HCT116 (cell line): ENCODE data around the gene PLEKHM1. TPM values are rescaled to one million over a fixed set of nuclear protein-coding genes. Genes with fewer than 3 reads are reported as not detected.
"Not testable (repeated sequence)": the region's sequence is repeated elsewhere in the genome, so short reads cannot be mapped to it uniquely, and the experiment has no call there.

Experiments used
- ATAC-seq: fragments of 200-7000 bp; cut with Tn5 transposase; 2 replicates; pipeline ENCODE4 v1.9.1; 2020; ENCODE audit warnings: mild to moderate bottlenecking, moderate library complexity
- BruUV-seq: library from RNA; stranded (reverse); fragments of 400-500 nt; replicated peaks from 2 replicates; lab custom pipeline; 2021; lab: Mats Ljungman, UMichigan
- CTCF ChIA-PET: fragments of 300-600 bp; sonication (Branson Sonifier 250); formaldehyde crosslinking; loops from one replicate; lab custom pipeline; 2021; ENCODE audit warnings: antibody characterized with exemption; lab: Charles Lee
- POLR2A ChIA-PET: fragments of 300-600, 350-600 bp; sonication (Branson Sonifier 250); formaldehyde crosslinking; loops from one replicate; lab custom pipeline; 2021; ENCODE audit warnings: antibody characterized with exemption; lab: Charles Lee
- RAD21 ChIA-PET, 2 experiments: fragments of 300-600 bp; sonication (Branson Sonifier 250); formaldehyde crosslinking; loops; one replicate each; lab custom pipeline; 2023; ENCODE audit warnings: low total read pairs in 2 of 2; ENCODE audit not compliant: uncharacterized antibody in 2 of 2, unreplicated experiment in 2 of 2, low non-redundant PET in 1 of 2; lab: Charles Lee
- DNase-seq: peaks from one replicate; pipeline ENCODE4 v3.0.0-alpha.2; 2010; ENCODE audit warnings: low read depth, low spot score
- H2AFZ ChIP-seq: fragments of 200-600 bp; shearing (Covaris generic), sonication (generic); 2 replicates; pipeline ENCODE4 v1.6.1; 2017; ENCODE audit warnings: low read depth, mixed run types, mixed read lengths, antibody characterized with exemption, low read length; ENCODE audit not compliant: poor library complexity, severe bottlenecking
- H3K27ac ChIP-seq: 2 replicates; pipeline ENCODE4 v1.5.1; 2012; ENCODE audit warnings: low read depth, low read length
- H3K27me3 ChIP-seq: fragments of 200-600 bp; sonication (generic); 2 replicates; pipeline ENCODE4 v1.6.1; 2016; ENCODE audit warnings: mixed run types, low read length, mixed read lengths; ENCODE audit not compliant: insufficient read depth
- H3K36me3 ChIP-seq, 2 experiments: fragments of 200-500 bp in 1 of 2; fragments of 200-600 bp in 1 of 2; sonication (Bioruptor generic) in 1 of 2; sonication (generic) in 1 of 2; 2 replicates each; pipeline versions ENCODE4 v1.5.1 to v1.6.1; 2014 to 2016; ENCODE audit warnings: low read length in 2 of 2, inconsistent platforms in 1 of 2, mixed read lengths in 1 of 2, mixed run types in 1 of 2; ENCODE audit not compliant: insufficient read depth in 2 of 2, control insufficient read depth in 1 of 2
- H3K4me1 ChIP-seq, 2 experiments: fragments of 200-600 bp in 1 of 2; sonication (generic) in 1 of 2; 2 replicates each; pipeline versions ENCODE4 v1.5.1 to v1.6.1; 2012 to 2017; ENCODE audit warnings: low read length in 2 of 2, inconsistent platforms in 1 of 2, mild to moderate bottlenecking in 1 of 2, mixed read lengths in 1 of 2, mixed run types in 1 of 2, moderate library complexity in 1 of 2; ENCODE audit not compliant: insufficient read depth in 2 of 2, control insufficient read depth in 1 of 2
- H3K4me2 ChIP-seq: fragments of 200-600 bp; sonication (generic); 2 replicates; pipeline ENCODE4 v1.6.1; 2017; ENCODE audit warnings: mixed run types, low read length, mixed read lengths
- H3K4me3 ChIP-seq, 2 experiments: fragments of 200-600 bp in 1 of 2; sonication (generic) in 1 of 2; replicated peaks in 1 of 2; 2 replicates each; pipeline ENCODE4 v1.5.1; 2011 to 2016; ENCODE audit warnings: low read length in 2 of 2, control low read depth in 1 of 2, low read depth in 1 of 2, mild to moderate bottlenecking in 1 of 2, mixed read lengths in 1 of 2, mixed run types in 1 of 2
- H3K79me2 ChIP-seq: fragments of 200-600 bp; sonication (generic); 2 replicates; pipeline ENCODE4 v1.6.1; 2017; ENCODE audit warnings: mild to moderate bottlenecking, mixed run types, low read length, moderate library complexity, mixed read lengths; ENCODE audit not compliant: insufficient read depth
- H3K9ac ChIP-seq: fragments of 200-600 bp; sonication (generic); 2 replicates; pipeline ENCODE4 v1.6.1; 2016; ENCODE audit warnings: low read length, mixed read lengths
- H3K9me2 ChIP-seq: fragments of 200-600 bp; sonication (generic), shearing (Covaris generic); 2 replicates; pipeline ENCODE4 v1.6.1; 2017; ENCODE audit warnings: mixed run types, mild to moderate bottlenecking, moderate library complexity; ENCODE audit not compliant: insufficient read depth
- H3K9me3 ChIP-seq, 2 experiments: fragments of 200-500 bp in 1 of 2; fragments of 200-600 bp in 1 of 2; sonication (Bioruptor generic) in 1 of 2; sonication (generic) in 1 of 2; 2 replicates each; pipeline ENCODE4 v1.6.1; 2014 to 2017; ENCODE audit warnings: low read length in 2 of 2, mixed read lengths in 2 of 2, inconsistent platforms in 1 of 2, low read depth in 1 of 2, mild to moderate bottlenecking in 1 of 2, mixed run types in 1 of 2, moderate library complexity in 1 of 2; ENCODE audit not compliant: control insufficient read depth in 1 of 2, insufficient read depth in 1 of 2
- H4K20me1 ChIP-seq: fragments of 200-600 bp; sonication (generic), shearing (Covaris generic); 2 replicates; pipeline ENCODE4 v1.6.1; 2017; ENCODE audit warnings: mixed run types, mild to moderate bottlenecking, moderate library complexity; ENCODE audit not compliant: insufficient read depth
- intact Hi-C: fragments of 100-400 bp; cut with micrococcal nuclease; formaldehyde crosslinking; loops from 2 replicates; pipeline ENCODE4 v1.10.0; 2022
- total RNA-seq: library from RNA; stranded (reverse); gene quantifications from one replicate; pipeline ENCODE4 v1.2.1, GENCODE V29; 2021; ENCODE audit not compliant: unreplicated experiment

The PLEKHM1 gene
- total RNA-seq, 1 experiment from 2014 or later, result 32.8 TPM

DNA sequence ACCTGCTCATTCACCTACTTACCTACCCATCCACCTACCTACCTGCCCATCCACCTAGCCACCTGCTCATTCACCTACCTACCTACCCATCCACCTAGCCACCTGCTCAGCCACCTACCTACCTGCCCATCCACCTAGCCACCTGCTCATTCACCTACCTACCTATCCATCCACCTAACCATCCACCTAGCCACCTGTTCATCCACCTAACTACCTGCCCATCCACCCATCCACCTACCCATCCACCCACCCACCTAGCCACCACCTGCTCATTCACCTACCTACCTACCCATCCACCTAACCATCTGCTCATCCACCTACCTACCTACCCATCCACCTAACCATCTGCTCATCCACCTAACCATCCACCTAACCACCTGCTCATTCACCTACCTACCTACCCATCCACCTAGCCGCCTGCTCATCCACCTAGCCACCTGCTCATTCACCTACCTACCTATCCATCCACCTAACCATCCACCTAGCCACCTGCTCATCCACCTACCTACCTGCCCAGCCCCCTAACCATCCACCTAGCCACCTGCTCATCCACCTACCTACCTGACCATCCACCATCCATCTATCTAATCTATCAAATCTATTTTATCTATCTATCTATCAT, 40.7 kb downstream of the PLEKHM1 start:
- H3K27me3 ChIP-seq, H4K20me1 ChIP-seq, ATAC-seq, DNase-seq, H3K9me2 ChIP-seq, BruUV-seq, H3K4me2 ChIP-seq, RAD21 ChIA-PET, H3K27ac ChIP-seq, POLR2A ChIA-PET, H3K79me2 ChIP-seq, H3K4me3 ChIP-seq, H2AFZ ChIP-seq, H3K36me3 ChIP-seq, H3K9me3 ChIP-seq, intact Hi-C loops, H3K9ac ChIP-seq, CTCF ChIA-PET, H3K4me1 ChIP-seq: not testable (repeated sequence)

DNA sequence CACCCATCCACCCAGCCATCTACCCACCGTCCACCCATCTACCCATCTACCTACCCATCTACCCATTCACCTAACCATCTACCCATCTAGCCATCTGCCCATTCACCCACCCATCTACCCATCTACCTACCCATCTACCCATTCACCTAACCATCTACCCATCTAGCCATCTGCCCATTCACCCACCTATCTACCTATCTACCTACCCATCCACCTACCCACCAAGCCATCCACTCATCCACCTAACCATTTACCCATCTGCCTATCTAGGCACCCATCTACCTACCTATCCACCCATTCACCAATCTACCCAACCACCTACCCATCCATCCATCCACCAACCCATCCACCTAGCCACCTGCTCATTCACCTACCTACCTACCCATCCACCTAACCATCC, 41.3 kb downstream of the PLEKHM1 start:
- H3K9ac ChIP-seq, BruUV-seq, H3K4me3 ChIP-seq, ATAC-seq, POLR2A ChIA-PET, DNase-seq, H3K4me2 ChIP-seq, H4K20me1 ChIP-seq, CTCF ChIA-PET, H3K9me2 ChIP-seq, RAD21 ChIA-PET, intact Hi-C loops, H3K36me3 ChIP-seq, H2AFZ ChIP-seq, H3K27me3 ChIP-seq, H3K27ac ChIP-seq, H3K4me1 ChIP-seq, H3K79me2 ChIP-seq, H3K9me3 ChIP-seq: not testable (repeated sequence)

DNA sequence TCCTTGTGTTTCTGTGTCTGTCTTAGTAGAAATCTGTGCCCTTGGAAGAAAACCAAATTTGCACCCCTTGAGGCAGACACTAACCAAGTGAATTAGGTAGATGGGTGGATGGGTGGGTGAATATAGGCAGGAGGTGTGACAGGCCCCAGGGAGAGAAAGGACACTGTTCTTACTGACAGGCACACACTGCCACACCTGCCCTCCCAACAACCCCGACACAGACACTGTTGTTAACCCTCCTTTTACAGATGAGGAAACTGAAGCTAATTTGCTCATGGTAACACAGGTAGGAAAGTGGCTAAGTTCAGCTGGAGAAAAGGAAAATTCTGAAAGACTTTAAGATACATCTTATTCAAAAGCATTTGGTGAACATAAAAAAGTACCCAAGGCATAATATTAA, 42.0 kb downstream of the PLEKHM1 start:
- H3K4me2 ChIP-seq, POLR2A ChIA-PET, ATAC-seq, H2AFZ ChIP-seq, RAD21 ChIA-PET, DNase-seq, BruUV-seq, H3K27me3 ChIP-seq, H3K4me3 ChIP-seq, CTCF ChIA-PET, H3K9me3 ChIP-seq, H4K20me1 ChIP-seq, H3K9me2 ChIP-seq, intact Hi-C loops, H3K27ac ChIP-seq, H3K4me1 ChIP-seq, H3K36me3 ChIP-seq, H3K79me2 ChIP-seq, H3K9ac ChIP-seq: not testable (repeated sequence)

DNA sequence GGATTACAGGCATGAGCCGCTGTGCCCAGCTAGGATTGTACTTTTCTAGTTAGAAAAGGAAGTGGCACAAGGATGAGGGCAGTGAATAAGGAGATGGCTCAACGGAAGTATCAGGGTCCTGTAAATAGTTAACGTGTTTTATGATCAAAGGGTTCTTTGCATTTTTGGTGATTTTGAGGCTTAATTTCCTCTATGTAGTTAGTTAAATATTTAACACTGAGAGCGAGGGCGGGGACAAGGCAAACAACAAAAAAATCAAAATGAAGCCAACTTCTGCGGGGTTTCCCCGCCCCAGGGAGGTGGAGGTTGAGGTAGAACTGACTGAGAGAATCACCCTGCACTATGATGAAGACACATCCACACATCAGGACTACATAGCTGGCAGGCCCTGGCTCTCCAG, 42.5 kb downstream of the PLEKHM1 start:
- H3K4me1 ChIP-seq, H3K4me3 ChIP-seq, H3K9ac ChIP-seq, H2AFZ ChIP-seq, H3K9me2 ChIP-seq, ATAC-seq, H3K9me3 ChIP-seq, RAD21 ChIA-PET, H4K20me1 ChIP-seq, CTCF ChIA-PET, H3K27ac ChIP-seq, DNase-seq, H3K4me2 ChIP-seq, POLR2A ChIA-PET, H3K27me3 ChIP-seq, H3K36me3 ChIP-seq, intact Hi-C loops, BruUV-seq, H3K79me2 ChIP-seq: not testable (repeated sequence)
